ENCODE data around the gene LSP1.

The LSP1 gene

GRCh38 chr11:1916986-1917522 lies 64.2 kb downstream of the LSP1 start:
- H3K27ac ChIP-seq: peak overlapping the region; percentile 76
- POLR2A ChIA-PET (ENCODE audit: low non-redundant PET): no interaction called here
- CTCF ChIA-PET: interaction anchor here (0.6 to 2.4 kb wide), 5 partner anchors 19 to 83 kb away, joined by 3 to 11 read pairs (median 3); partner anchors contain the start of gene SYT8
- TF ChIP-seq CTCF (conservative IDR thresholded peaks at IDR 0.05; ENCODE audit: low read depth): no peak
- DNase-seq (ENCODE audit: low spot score): no peak

DNA sequence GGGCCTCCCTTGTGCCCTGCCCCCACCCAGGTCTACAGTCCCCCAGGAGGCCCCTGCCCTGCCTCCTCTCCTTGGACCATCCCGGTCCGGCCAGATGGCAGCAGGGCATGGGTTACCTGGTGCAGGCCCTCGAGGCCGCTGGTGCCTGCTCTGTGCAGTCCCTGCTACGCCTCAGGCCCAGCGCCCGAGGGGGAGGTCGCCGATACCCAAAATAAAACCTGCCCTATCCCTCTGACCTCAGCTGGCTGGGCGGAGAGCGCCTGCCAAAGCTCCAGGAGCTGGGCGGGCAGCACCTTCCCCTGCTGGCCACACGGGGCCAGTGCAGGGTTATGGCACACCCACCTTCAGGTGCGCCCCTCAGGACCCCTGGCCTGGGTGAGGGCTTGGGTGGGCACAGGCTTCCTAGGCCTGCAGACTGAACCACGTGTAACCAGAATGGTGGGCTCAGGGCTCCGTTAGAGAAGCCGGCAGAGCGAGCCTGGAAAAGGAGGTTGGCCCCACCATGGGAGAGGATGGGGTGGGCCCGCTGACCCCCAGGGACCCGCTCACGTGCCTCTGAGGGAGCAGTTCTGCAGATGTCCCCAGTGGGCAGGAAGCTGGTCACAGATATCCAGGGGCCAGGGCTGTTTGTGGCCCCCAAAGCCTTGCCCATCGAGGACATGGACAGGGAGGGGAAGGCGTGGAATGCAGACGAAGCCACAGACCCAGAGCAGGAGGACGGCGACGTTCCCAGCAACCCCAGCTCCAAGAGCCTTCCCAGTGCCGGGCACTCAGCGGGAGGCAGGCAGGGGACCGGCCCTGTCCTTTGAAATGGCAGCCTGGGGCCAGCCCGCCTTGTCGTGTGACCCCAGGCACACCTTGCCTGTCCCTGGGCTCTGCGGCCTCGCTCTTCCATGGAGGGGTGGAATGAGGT lies 64.9 kb downstream of the LSP1 start:
- DNase-seq (ENCODE audit: low spot score): no peak
- peak overlapping the region; percentile 76 for H3K27ac ChIP-seq
- ChIA-PET POLR2A (ENCODE audit: low non-redundant PET) (no interaction called here), CTCF (interaction anchor here (0.6 to 2.4 kb wide), 5 partner anchors 18 to 83 kb away, joined by 3 to 11 read pairs (median 3); partner anchors contain the start of gene SYT8)
- TF ChIP-seq CTCF (conservative IDR thresholded peaks at IDR 0.05; ENCODE audit: low read depth): peak; percentile 33

GRCh38 chr11:1918436-1919315 lies 65.8 kb downstream of the LSP1 start:
- DNase-seq (ENCODE audit: low spot score): no peak
- peak overlapping the region; percentile 76 for H3K27ac ChIP-seq
- CTCF ChIA-PET: interaction anchor here (0.6 to 2.4 kb wide), 6 partner anchors 17 to 344 kb away, joined by 3 to 25 read pairs (median 5); no protein-coding TSS in a partner anchor
- TF ChIP-seq CTCF (conservative IDR thresholded peaks at IDR 0.05; ENCODE audit: low read depth): no peak
- POLR2A ChIA-PET (ENCODE audit: low non-redundant PET): no interaction called here

DNA sequence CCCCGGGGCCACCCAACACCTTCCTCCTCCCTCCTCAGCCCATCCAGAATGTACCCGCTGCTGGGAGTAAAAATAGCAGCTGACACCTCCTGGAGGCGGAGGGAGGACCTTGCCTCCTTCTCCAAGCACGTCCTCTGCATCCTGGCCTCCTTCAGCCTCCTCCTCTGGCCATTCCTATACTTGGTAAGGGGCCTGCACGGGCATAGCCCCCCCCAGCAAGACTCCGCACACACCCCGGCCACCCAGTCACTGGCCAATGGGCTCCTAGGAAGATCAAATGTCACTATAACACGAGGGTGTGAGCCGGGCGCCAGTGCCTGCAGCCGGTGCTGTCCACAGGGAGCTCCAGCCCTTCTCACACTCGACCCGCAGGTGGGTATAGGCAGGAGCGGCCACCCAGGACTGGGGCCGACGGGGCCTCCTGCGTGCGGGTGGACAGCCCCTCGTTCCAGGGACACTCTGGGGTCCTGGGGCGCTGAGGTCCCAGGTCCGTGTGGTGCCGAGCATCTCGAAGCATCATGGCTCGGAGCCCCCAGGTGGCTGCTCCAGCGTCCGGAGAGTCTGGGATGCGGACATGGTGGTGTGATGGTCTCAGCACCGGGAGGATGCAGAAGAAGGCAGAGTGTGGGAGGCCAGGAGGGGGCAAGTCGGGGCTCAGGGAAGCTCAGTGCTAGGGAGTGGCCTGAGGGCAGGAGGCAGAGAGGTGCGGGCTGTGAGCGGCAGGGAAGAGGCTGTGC lies 66.7 kb downstream of the LSP1 start, which contains the start of gene TNNT3:
Gene TNNT3, plus strand, starts transcription at position 313 of the 737 bp plus-strand sequence. CDS start 3,172 bp downstream, outside the sequence.
- ChIA-PET POLR2A (ENCODE audit: low non-redundant PET) (no interaction called here), CTCF (interaction anchor here (0.6 to 1.7 kb wide), 4 partner anchors 16 to 345 kb away, joined by 4 to 25 read pairs (median 5); no protein-coding TSS in a partner anchor)
- peak within 1 kb of the TSS; percentile 76 for H3K27ac ChIP-seq
- DNase-seq (ENCODE audit: low spot score): no peak
- no peak for TF ChIP-seq CTCF (conservative IDR thresholded peaks at IDR 0.05; ENCODE audit: low read depth)

- CTCF ChIA-PET: interaction anchor here (0.5 to 3.3 kb wide), 4 partner anchors 15 to 227 kb away, joined by 4 to 25 read pairs (median 11); no protein-coding TSS in a partner anchor
- POLR2A ChIA-PET (ENCODE audit: low non-redundant PET): no interaction called here
- TF ChIP-seq CTCF (conservative IDR thresholded peaks at IDR 0.05; ENCODE audit: low read depth): no peak
- H3K27ac ChIP-seq: peak overlapping the region; percentile 76
- no peak for DNase-seq (ENCODE audit: low spot score)
Observed at GRCh38 chr11:1920128-1920908, 67.4 kb downstream of the LSP1 start.

Measured in RWPE1 (cell line).